Neural cell (in vitro differentiated cells): ENCODE data around the gene TXN.

Source experiments
- CTCF ChIP-seq: fragments of 450-650 bp; IDR thresholded peaks from 2 replicates; pipeline ENCODE4 v1.5.1; 2014; ENCODE audit warnings: antibody characterized with exemption, mild to moderate bottlenecking, moderate library complexity; ENCODE audit not compliant: poor library complexity, severe bottlenecking
- EP300 ChIP-seq: fragments of 450-650 bp; conservative IDR thresholded peaks from 2 replicates; pipeline ENCODE4 v1.6.1; 2014; ENCODE audit warnings: antibody characterized with exemption, mild to moderate bottlenecking, moderate library complexity; ENCODE audit not compliant: poor library complexity, severe bottlenecking
- EZH2 ChIP-seq: fragments of 200-600, 300-800 bp; shearing (Covaris generic), sonication (generic); IDR thresholded peaks from 2 replicates; pipeline ENCODE4 v1.6.1; 2014; ENCODE audit warnings: antibody characterized with exemption, low read length, borderline replicate concordance, mild to moderate bottlenecking; ENCODE audit not compliant: insufficient read depth, poor library complexity, severe bottlenecking
- MXI1 ChIP-seq: fragments of 450-650 bp; conservative IDR thresholded peaks from 2 replicates; pipeline ENCODE4 v1.6.1; 2014; ENCODE audit warnings: antibody characterized with exemption, mild to moderate bottlenecking; ENCODE audit not compliant: poor library complexity, severe bottlenecking
- POLR2AphosphoS5 ChIP-seq: IDR thresholded peaks from 2 replicates; pipeline ENCODE4 v1.6.1; 2012
- RAD21 ChIP-seq: fragments of 450-650 bp; conservative IDR thresholded peaks from 2 replicates; pipeline ENCODE4 v1.6.1; 2014; ENCODE audit warnings: antibody characterized with exemption, mild to moderate bottlenecking, moderate library complexity
- REST ChIP-seq: IDR thresholded peaks from 2 replicates; pipeline ENCODE4 v1.6.1; 2012; ENCODE audit warnings: borderline replicate concordance
- TAF1 ChIP-seq: IDR thresholded peaks from 2 replicates; pipeline ENCODE4 v1.6.1; 2012; ENCODE audit warnings: low read depth

GRCh38 chr9:110220809-110221208, 35.5 kb downstream of the TXN start:
- TF ChIP-seq POLR2AphosphoS5 (no peak), CTCF (no peak), TAF1 (no peak), EP300 (no peak), REST (no peak), MXI1 (no peak), EZH2 (no peak), RAD21 (no peak)
